ENCODE results near the gene OR13C2.

GRCh38 chr9:104589626-104590025 is 15.8 kb downstream of the OR13C2 start:
- TF ChIP-seq CTCF (conservative IDR thresholded peaks at IDR 0.05; ENCODE audit: low read length) (no peak), EZH2phosphoT487 (IDR thresholded peaks at IDR 0.05; ENCODE audit: borderline replicate concordance, low read depth, low read length) (no peak)

Data from OCI-LY7 (cell line).